HEK293 (cell line): Measurements from ENCODE around the gene KRT36.

Experiments
- CTCF ChIA-PET: fragments of 350-600 bp; formaldehyde crosslinking; extraction: SDS; loops from one replicate; lab custom pipeline; 2021; ENCODE audit warnings: antibody characterized with exemption; lab: Yijun Ruan, JAX
- POLR2A ChIA-PET: fragments of 300-600 bp; formaldehyde crosslinking; extraction: SDS; loops from one replicate; lab custom pipeline; 2020; ENCODE audit warnings: antibody characterized with exemption, inconsistent platforms; lab: Yijun Ruan, JAX
- H3K27ac ChIP-seq: fragments of 200-500 bp; sonication (Bioruptor generic); 2 replicates; pipeline ENCODE4 v1.5.1; 2014; ENCODE audit warnings: low read depth, low read length, control low read depth, inconsistent platforms; ENCODE audit errors: extremely low read depth
- H3K36me3 ChIP-seq, 2 experiments: fragments of 200-500 bp in 1 of 2; sonication (Bioruptor generic) in 1 of 2; 1 replicate in 1 of 2; 2 replicates in 1 of 2; pipeline ENCODE4 v1.5.1; 2014 to 2017; ENCODE audit warnings: inconsistent platforms in 2 of 2, low read length in 2 of 2; ENCODE audit not compliant: control insufficient read depth in 2 of 2, insufficient read depth in 1 of 2
- H3K4me1 ChIP-seq: fragments of 200-500 bp; sonication (Bioruptor generic); 2 replicates; pipeline ENCODE4 v1.5.1; 2014; ENCODE audit warnings: mild to moderate bottlenecking, low read length, inconsistent platforms; ENCODE audit not compliant: control insufficient read depth, insufficient read depth
- H3K4me3 ChIP-seq: 2 replicates; pipeline ENCODE4 v1.5.1; 2011; ENCODE audit warnings: low read depth, mild to moderate bottlenecking, control low read depth, low read length, moderate library complexity
- H3K9me3 ChIP-seq: fragments of 200-500 bp; sonication (Bioruptor generic); 2 replicates; pipeline ENCODE4 v1.5.1; 2014; ENCODE audit warnings: low read depth, low read length, inconsistent platforms; ENCODE audit not compliant: control insufficient read depth, insufficient read depth
- KLF10 ChIP-seq: fragments of 450-650 bp; IDR thresholded peaks from 2 replicates; pipeline ENCODE4 v1.5.1; 2018; ENCODE audit warnings: missing biosample characterization, mild to moderate bottlenecking, missing genetic modification characterization
- MZF1 ChIP-seq: fragments of 450-650 bp; formaldehyde crosslinking; IDR thresholded peaks from 2 replicates; pipeline ENCODE4 v1.5.1; 2017; ENCODE audit warnings: missing biosample characterization, missing genetic modification characterization, borderline replicate concordance
- SCRT2 ChIP-seq: fragments of 450-650 bp; formaldehyde crosslinking; IDR thresholded peaks from 2 replicates; pipeline ENCODE4 v1.5.1; 2016; ENCODE audit warnings: missing biosample characterization, missing genetic modification characterization
- TCF7L2 ChIP-seq: IDR thresholded peaks from 2 replicates; pipeline ENCODE4 v1.6.1; 2011; ENCODE audit warnings: low read depth, mild to moderate bottlenecking, inconsistent platforms, low read length, moderate library complexity, borderline replicate concordance
- ZFP69B ChIP-seq: fragments of 450-650 bp; formaldehyde crosslinking; IDR thresholded peaks from 2 replicates; pipeline ENCODE4 v1.5.1; 2016; ENCODE audit warnings: missing biosample characterization, missing genetic modification characterization
- ZNF10 ChIP-seq: fragments of 450-650 bp; formaldehyde crosslinking; IDR thresholded peaks from 2 replicates; pipeline ENCODE4 v1.5.1; 2017; ENCODE audit warnings: missing biosample characterization, missing genetic modification characterization
- ZNF112 ChIP-seq: fragments of 450-650 bp; formaldehyde crosslinking; IDR thresholded peaks from 2 replicates; pipeline ENCODE4 v1.5.0; 2017; ENCODE audit warnings: missing biosample characterization, missing genetic modification characterization
- ZNF121 ChIP-seq: fragments of 450-650 bp; formaldehyde crosslinking; IDR thresholded peaks from 2 replicates; pipeline ENCODE4 v1.5.1; 2016; ENCODE audit warnings: missing biosample characterization, missing genetic modification characterization
- ZNF138 ChIP-seq: fragments of 450-650 bp; formaldehyde crosslinking; IDR thresholded peaks from 2 replicates; pipeline ENCODE4 v1.5.1; 2016; ENCODE audit warnings: missing biosample characterization, missing genetic modification characterization, borderline replicate concordance
- ZNF169 ChIP-seq: fragments of 450-650 bp; formaldehyde crosslinking; IDR thresholded peaks from 2 replicates; pipeline ENCODE4 v1.5.1; 2016; ENCODE audit warnings: missing biosample characterization, missing genetic modification characterization
- ZNF184 ChIP-seq: fragments of 450-650 bp; IDR thresholded peaks from 2 replicates; pipeline ENCODE4 v1.5.1; 2018; ENCODE audit warnings: missing biosample characterization, mild to moderate bottlenecking, missing genetic modification characterization
- ZNF19 ChIP-seq: fragments of 450-650 bp; formaldehyde crosslinking; IDR thresholded peaks from 2 replicates; pipeline ENCODE4; 2016; ENCODE audit warnings: missing biosample characterization, missing genetic modification characterization, low read depth
- ZNF292 ChIP-seq: fragments of 450-650 bp; formaldehyde crosslinking; IDR thresholded peaks from 2 replicates; pipeline ENCODE4 v1.5.1; 2016; ENCODE audit warnings: low read depth, missing biosample characterization, missing genetic modification characterization, borderline replicate concordance
- ZNF350 ChIP-seq: fragments of 450-650 bp; formaldehyde crosslinking; IDR thresholded peaks from 2 replicates; pipeline ENCODE4 v1.5.0; 2017; ENCODE audit warnings: missing biosample characterization, mild to moderate bottlenecking, missing genetic modification characterization
- ZNF433 ChIP-seq: fragments of 450-650 bp; formaldehyde crosslinking; IDR thresholded peaks from 2 replicates; pipeline ENCODE4 v1.5.1; 2016; ENCODE audit warnings: missing biosample characterization, missing genetic modification characterization, low read depth
- ZNF560 ChIP-seq: fragments of 450-650 bp; formaldehyde crosslinking; IDR thresholded peaks from 2 replicates; pipeline ENCODE4 v1.5.1; 2017; ENCODE audit warnings: missing biosample characterization, missing genetic modification characterization, borderline replicate concordance
- ZNF561 ChIP-seq: fragments of 450-650 bp; IDR thresholded peaks from 2 replicates; pipeline ENCODE4 v1.5.1; 2018; ENCODE audit warnings: missing biosample characterization, missing genetic modification characterization, borderline replicate concordance
- ZNF571 ChIP-seq: fragments of 450-650 bp; formaldehyde crosslinking; IDR thresholded peaks from 2 replicates; pipeline ENCODE4 v1.5.0; 2017; ENCODE audit warnings: missing biosample characterization, missing genetic modification characterization
- ZNF768 ChIP-seq: fragments of 450-650 bp; formaldehyde crosslinking; IDR thresholded peaks from 2 replicates; pipeline ENCODE4 v1.5.1; 2018; ENCODE audit warnings: missing biosample characterization, mild to moderate bottlenecking, missing genetic modification characterization
- ZNF776 ChIP-seq: fragments of 450-650 bp; formaldehyde crosslinking; IDR thresholded peaks from 2 replicates; pipeline ENCODE4 v1.5.0; 2017; ENCODE audit warnings: missing biosample characterization, missing genetic modification characterization, borderline replicate concordance
- ZNF791 ChIP-seq: fragments of 450-650 bp; formaldehyde crosslinking; IDR thresholded peaks from 2 replicates; pipeline ENCODE4 v1.5.1; 2016; ENCODE audit warnings: missing biosample characterization, missing genetic modification characterization
- ZNF843 ChIP-seq: fragments of 450-650 bp; formaldehyde crosslinking; IDR thresholded peaks from 2 replicates; pipeline ENCODE4 v1.5.1; 2016; ENCODE audit warnings: missing biosample characterization, missing genetic modification characterization
- TF ChIP-seq, protein P1 (sequence below): fragments of 450-650 bp; formaldehyde crosslinking; IDR thresholded peaks from 2 replicates; pipeline ENCODE4 v1.5.1; 2016; ENCODE audit warnings: missing biosample characterization, missing genetic modification characterization
- TF ChIP-seq, protein P2 (sequence below): fragments of 450-650 bp; formaldehyde crosslinking; IDR thresholded peaks from 2 replicates; pipeline ENCODE4 v1.5.1; 2016; ENCODE audit warnings: missing biosample characterization, missing genetic modification characterization
- TF ChIP-seq, protein P3 (sequence below): sonication (generic); formaldehyde crosslinking; IDR thresholded peaks from 2 replicates; pipeline ENCODE4 v1.8.1; 2022; ENCODE audit warnings: mild to moderate bottlenecking, moderate library complexity, missing genetic modification reagents

The KRT36 gene

DNA sequence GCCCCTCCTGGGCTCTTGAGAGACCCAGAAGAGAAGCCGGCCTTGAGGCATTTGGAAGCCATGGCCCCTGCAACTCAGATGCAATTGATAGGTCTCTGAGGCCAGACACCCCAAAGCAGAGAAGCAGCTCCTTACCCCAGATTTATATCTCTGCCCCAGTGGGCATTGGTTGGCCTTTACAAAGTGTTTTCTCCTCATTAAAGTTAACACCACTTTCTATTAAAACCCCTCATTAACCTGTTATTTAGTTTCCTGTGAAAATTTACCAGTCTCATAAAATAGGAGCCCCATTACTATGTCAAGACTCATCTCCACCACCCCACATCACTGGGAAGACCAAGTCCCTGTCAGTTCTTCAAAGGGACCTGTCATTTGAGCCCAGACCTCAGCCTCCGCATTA lies 8.7 kb downstream of the KRT36 start, which contains the start of gene KRT35:
Gene KRT35, minus strand, starts transcription at position 116 of the 400 bp plus-strand sequence. Its CDS starts 54 bp downstream, at position 62.
- no peak within 1 kb of the TSS for H3K27ac ChIP-seq
- TF ChIP-seq, protein P1, sequence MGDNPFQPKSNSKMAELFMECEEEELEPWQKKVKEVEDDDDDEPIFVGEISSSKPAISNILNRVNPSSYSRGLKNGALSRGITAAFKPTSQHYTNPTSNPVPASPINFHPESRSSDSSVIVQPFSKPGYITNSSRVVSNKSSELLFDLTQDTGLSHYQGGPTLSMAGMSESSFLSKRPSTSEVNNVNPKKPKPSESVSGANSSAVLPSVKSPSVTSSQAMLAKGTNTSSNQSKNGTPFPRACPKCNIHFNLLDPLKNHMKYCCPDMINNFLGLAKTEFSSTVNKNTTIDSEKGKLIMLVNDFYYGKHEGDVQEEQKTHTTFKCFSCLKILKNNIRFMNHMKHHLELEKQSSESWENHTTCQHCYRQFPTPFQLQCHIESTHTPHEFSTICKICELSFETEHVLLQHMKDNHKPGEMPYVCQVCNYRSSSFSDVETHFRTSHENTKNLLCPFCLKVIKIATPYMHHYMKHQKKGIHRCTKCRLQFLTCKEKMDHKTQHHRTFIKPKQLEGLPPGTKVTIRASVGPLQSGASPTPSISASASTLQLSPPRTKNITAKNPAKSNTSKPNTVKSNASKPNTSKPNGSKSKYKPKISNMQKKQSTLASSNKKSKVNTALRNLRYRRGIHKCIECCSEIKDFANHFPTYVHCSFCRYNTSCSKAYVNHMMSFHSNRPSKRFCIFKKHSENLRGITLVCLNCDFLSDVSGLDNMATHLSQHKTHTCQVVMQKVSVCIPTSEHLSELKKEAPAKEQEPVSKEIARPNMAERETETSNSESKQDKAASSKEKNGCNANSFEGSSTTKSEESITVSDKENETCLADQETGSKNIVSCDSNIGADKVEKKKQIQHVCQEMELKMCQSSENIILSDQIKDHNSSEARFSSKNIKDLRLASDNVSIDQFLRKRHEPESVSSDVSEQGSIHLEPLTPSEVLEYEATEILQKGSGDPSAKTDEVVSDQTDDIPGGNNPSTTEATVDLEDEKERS (tag by site-specific recombination) = no peak
- TF ChIP-seq TCF7L2 = no peak
- no peak for TF ChIP-seq ZNF433 (tag by site-specific recombination)
- TF ChIP-seq ZNF350 = no peak
- TF ChIP-seq ZNF791 (tag by site-specific recombination) = no peak
- no peak for TF ChIP-seq ZNF560 (tag by site-specific recombination)
- TF ChIP-seq ZNF768 (tag by site-specific recombination) = no peak
- no peak for TF ChIP-seq ZNF121 (tag by site-specific recombination)
- TF ChIP-seq ZNF19 (tag by site-specific recombination) = no peak
- TF ChIP-seq ZNF169 (tag by site-specific recombination) = no peak
- TF ChIP-seq, protein P2, sequence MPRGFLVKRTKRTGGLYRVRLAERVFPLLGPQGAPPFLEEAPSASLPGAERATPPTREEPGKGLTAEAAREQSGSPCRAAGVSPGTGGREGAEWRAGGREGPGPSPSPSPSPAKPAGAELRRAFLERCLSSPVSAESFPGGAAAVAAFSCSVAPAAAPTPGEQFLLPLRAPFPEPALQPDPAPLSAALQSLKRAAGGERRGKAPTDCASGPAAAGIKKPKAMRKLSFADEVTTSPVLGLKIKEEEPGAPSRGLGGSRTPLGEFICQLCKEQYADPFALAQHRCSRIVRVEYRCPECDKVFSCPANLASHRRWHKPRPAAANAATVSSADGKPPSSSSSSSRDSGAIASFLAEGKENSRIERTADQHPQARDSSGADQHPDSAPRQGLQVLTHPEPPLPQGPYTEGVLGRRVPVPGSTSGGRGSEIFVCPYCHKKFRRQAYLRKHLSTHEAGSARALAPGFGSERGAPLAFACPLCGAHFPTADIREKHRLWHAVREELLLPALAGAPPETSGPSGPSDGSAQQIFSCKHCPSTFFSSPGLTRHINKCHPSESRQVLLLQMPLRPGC (tag by site-specific recombination) = no peak
- TF ChIP-seq ZNF571 (tag by site-specific recombination) = no peak
- TF ChIP-seq ZNF112 (tag by site-specific recombination) = no peak
- TF ChIP-seq ZNF776 (tag by site-specific recombination) = no peak
- no peak for TF ChIP-seq ZNF561 (tag by site-specific recombination)
- TF ChIP-seq SCRT2 = no peak
- no peak for TF ChIP-seq ZNF292
- TF ChIP-seq MZF1 (tag by site-specific recombination) = no peak
- TF ChIP-seq ZFP69B (tag by site-specific recombination) = no peak
- TF ChIP-seq ZNF184 (tag by site-specific recombination) = no peak
- ChIA-PET POLR2A (no interaction called here), CTCF (interaction anchor here (1.6 kb wide), 1 partner anchor 16 kb away, joined by 5 read pairs; no protein-coding TSS in a partner anchor)
- H3K9me3 ChIP-seq = no peaks in the 10 kb centered on the region
- no peaks in the 10 kb centered on the region for H3K36me3 ChIP-seq
- H3K4me3 ChIP-seq = no peak within 1 kb of the TSS
- H3K4me1 ChIP-seq = no peaks in the 10 kb centered on the region

DNA sequence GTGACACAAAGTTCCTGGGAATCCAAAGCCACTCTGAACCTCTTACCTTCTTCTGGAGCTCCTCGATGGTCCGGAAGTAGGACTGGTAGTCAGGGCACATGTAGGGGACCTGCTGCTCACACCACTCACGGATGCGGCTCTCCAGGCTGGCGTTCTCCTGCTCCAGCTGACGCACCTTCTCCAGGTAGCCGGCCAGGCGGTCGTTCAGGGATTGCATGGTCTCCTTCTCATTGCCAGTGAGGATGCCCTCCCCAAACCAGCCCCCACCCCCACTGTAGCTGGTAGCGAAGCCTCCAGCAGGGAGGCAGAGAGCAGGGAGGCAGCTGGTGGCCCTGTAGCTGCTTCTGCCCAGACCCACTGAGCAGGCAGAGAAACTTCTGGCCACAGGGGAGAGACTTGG lies 9.1 kb downstream of the KRT36 start:
- Histone ChIP-seq H3K27ac (no peak overlapping the region), H3K36me3 (no peaks in the 10 kb centered on the region), H3K9me3 (no peaks in the 10 kb centered on the region), H3K4me3 (no peak overlapping the region), H3K4me1 (no peaks in the 10 kb centered on the region)
- ChIA-PET CTCF (interaction anchor here (1.0 to 1.6 kb wide), 4 partner anchors 17 to 182 kb away, joined by 3 to 7 read pairs (median 4); no protein-coding TSS in a partner anchor), POLR2A (no interaction called here)
- no peak for TF ChIP-seq ZNF10
- TF ChIP-seq ZNF843 = no peak
- TF ChIP-seq KLF10 (tag by site-specific recombination) = no peak
- TF ChIP-seq ZNF560 (tag by site-specific recombination) = no peak
- no peak for TF ChIP-seq ZNF138 (tag by site-specific recombination)
- TF ChIP-seq, protein P3, sequence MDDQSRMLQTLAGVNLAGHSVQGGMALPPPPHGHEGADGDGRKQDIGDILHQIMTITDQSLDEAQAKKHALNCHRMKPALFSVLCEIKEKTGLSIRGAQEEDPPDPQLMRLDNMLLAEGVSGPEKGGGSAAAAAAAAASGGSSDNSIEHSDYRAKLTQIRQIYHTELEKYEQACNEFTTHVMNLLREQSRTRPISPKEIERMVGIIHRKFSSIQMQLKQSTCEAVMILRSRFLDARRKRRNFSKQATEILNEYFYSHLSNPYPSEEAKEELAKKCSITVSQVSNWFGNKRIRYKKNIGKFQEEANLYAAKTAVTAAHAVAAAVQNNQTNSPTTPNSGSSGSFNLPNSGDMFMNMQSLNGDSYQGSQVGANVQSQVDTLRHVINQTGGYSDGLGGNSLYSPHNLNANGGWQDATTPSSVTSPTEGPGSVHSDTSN (CRISPR knock-in tag) = no peak
